Upper lobe of left lung (tissue), 6 donors: Measurements from ENCODE around the gene KDM2A. TPM values are rescaled to one million over a fixed set of nuclear protein-coding genes. Genes with fewer than 3 reads are reported as not detected.
A peak's percentile ranks its signal among the peaks of the same experiment; 100 is the strongest.

ENCODE experiments used
- ATAC-seq, 2 donors: fragments of 200-7000 bp; cut with Tn5 transposase; one replicate each; pipeline ENCODE4 v1.9.1; 2022; ENCODE audit warnings: mild to moderate bottlenecking in 2 of 2, moderate library complexity in 2 of 2; ENCODE audit not compliant: low FRiP score in 2 of 2
- DNase-seq, 2 donors: peaks; one replicate each; pipeline ENCODE4 v3.0.0-alpha.2; 2019 to 2020
- H3K27ac ChIP-seq, 4 donors: fragments of 200-600 bp; sonication (generic); one replicate each; pipeline ENCODE4 v1.5.1; 2016 to 2019
- H3K27me3 ChIP-seq, 4 donors: fragments of 200-600 bp; sonication (generic); one replicate each; pipeline ENCODE4 v1.5.1; 2017 to 2019
- H3K36me3 ChIP-seq, 4 donors: fragments of 200-600 bp; sonication (generic); one replicate each; pipeline ENCODE4 v1.5.1; 2016 to 2019
- H3K4me1 ChIP-seq, 4 donors: fragments of 200-600 bp; sonication (generic); one replicate each; pipeline ENCODE4 v1.5.1; 2018 to 2019
- H3K4me3 ChIP-seq, 4 donors: fragments of 200-600 bp; sonication (generic); one replicate each; pipeline ENCODE4 v1.5.1; 2017 to 2019; ENCODE audit warnings: mild to moderate bottlenecking in 2 of 4, moderate library complexity in 1 of 4
- H3K9me3 ChIP-seq, 4 donors: fragments of 200-600 bp; sonication (generic); one replicate each; pipeline ENCODE4 v1.5.1; 2018 to 2019
- EP300 ChIP-seq, 4 donors: sonication (generic); formaldehyde crosslinking; IDR thresholded peaks; one replicate each; pipeline ENCODE4 v1.5.1; 2017; ENCODE audit warnings: antibody characterized with exemption in 4 of 4, control low read depth in 2 of 4
- POLR2A ChIP-seq, 4 donors: fragments of 450-650 bp; IDR thresholded peaks; one replicate each; pipeline ENCODE4 v1.5.1; 2016 to 2017; ENCODE audit warnings: antibody characterized with exemption in 4 of 4, mild to moderate bottlenecking in 2 of 4
- POLR2AphosphoS5 ChIP-seq, 2 donors: sonication (generic); formaldehyde crosslinking; IDR thresholded peaks; one replicate each; pipeline ENCODE4 v1.5.1; 2017; ENCODE audit warnings: antibody characterized with exemption in 2 of 2
- WGBS, 2 donors: methylation state at CpG; one replicate each; pipeline ENCODE4 v1.1.5; 2017 to 2018; 5-methylcytosine and 5-hydroxymethylcytosine counted together
- total RNA-seq, 6 donors: library from RNA; depleted of rRNA in 4 of 6; stranded (reverse); fragments of >200 nt in 4 of 6; gene quantifications; one replicate each; pipeline versions ENCODE4 v1.1.0 to v1.2.1, GENCODE V29; 2016 to 2021
- TF ChIP-seq, protein P1 (sequence below), 6 experiments: fragments of 450-650 bp in 4 of 6; fragments of 200-600 bp in 2 of 6; sonication (generic) in 2 of 6; IDR thresholded peaks; one replicate each; pipeline ENCODE4 v1.5.1; 2016 to 2019; ENCODE audit warnings: antibody characterized with exemption in 6 of 6
- donor health status: DM: no; HTN: no; CAD: no; lungs with moderate emphysema.
- donor health status: DM: no; HTN: yes; CAD: no; lungs with severe emphysema.

KDM2A gene
- total RNA-seq, 6 donors from 2014 or later = 63.1 to 229 (median 74.0) TPM

DNA sequence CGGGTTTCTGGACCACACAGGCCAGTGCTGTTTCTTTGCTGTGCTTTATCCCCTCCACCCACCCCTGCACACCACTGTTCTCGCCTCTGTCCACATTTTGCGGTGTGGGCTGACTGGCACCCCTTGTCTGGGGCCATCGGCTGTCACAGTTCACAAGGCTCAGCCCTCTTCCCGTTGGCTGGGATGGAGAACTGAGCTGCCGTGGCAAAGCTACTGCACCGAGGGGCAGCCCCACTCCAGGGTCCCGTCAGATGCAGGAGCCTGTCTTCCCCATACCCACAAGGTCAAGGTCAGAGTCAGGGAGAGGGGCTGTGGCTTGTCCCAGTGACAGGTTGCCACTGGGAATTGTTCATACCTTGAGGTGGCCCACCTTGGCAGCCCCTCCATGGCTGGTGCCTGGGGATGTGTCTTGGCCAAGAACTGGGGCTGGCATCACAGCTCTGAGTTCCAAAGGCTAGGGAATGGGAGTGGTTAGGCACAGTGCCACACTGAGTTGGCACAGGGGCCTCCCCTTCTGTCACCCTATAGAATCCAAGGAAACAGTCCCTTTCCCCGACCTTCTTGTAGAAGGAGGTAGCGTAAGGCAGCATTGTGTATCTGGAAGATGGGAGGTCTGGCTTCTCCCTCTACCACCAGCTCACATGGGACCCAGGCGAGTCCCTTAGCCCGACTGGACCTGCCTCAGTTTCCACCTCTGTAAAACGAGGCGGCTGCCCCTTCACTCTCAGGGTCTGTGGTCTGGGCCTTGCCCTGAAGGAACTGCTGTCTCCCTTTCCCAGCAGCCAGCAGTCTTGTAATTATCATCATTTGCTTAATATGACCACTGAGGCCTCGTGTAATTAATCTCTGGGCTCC lies 150.6 kb downstream of the KDM2A start:
- WGBS, 2 donors = 32 to 37% methylated on average over 9 to 15 of the region's 15 CpGs
- no peaks in the 10 kb centered on the region for H3K27me3 ChIP-seq
- TF ChIP-seq, protein P1, sequence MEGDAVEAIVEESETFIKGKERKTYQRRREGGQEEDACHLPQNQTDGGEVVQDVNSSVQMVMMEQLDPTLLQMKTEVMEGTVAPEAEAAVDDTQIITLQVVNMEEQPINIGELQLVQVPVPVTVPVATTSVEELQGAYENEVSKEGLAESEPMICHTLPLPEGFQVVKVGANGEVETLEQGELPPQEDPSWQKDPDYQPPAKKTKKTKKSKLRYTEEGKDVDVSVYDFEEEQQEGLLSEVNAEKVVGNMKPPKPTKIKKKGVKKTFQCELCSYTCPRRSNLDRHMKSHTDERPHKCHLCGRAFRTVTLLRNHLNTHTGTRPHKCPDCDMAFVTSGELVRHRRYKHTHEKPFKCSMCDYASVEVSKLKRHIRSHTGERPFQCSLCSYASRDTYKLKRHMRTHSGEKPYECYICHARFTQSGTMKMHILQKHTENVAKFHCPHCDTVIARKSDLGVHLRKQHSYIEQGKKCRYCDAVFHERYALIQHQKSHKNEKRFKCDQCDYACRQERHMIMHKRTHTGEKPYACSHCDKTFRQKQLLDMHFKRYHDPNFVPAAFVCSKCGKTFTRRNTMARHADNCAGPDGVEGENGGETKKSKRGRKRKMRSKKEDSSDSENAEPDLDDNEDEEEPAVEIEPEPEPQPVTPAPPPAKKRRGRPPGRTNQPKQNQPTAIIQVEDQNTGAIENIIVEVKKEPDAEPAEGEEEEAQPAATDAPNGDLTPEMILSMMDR (IDR thresholded peaks at IDR 0.05) = no peak
- TF ChIP-seq POLR2AphosphoS5 (IDR thresholded peaks at IDR 0.05) (no peak), POLR2A (IDR thresholded peaks at IDR 0.05) (no peak), EP300 (IDR thresholded peaks at IDR 0.05) (no peak)
- H3K4me3 ChIP-seq = peak overlapping the region; percentile 8 to 99 (median 54)
- DNase-seq (no peak), ATAC-seq (no peak)
- no peaks in the 10 kb centered on the region for H3K9me3 ChIP-seq
- peaks cover 77 to 81% (median 79%) of the 10 kb centered on the region in 4 donors for H3K4me1 ChIP-seq
- peaks cover 0 to 10% (median 3%) of the 10 kb centered on the region in 4 donors for H3K36me3 ChIP-seq
- peak overlapping the region; percentile 80 to 99 (median 94) for H3K27ac ChIP-seq

DNA sequence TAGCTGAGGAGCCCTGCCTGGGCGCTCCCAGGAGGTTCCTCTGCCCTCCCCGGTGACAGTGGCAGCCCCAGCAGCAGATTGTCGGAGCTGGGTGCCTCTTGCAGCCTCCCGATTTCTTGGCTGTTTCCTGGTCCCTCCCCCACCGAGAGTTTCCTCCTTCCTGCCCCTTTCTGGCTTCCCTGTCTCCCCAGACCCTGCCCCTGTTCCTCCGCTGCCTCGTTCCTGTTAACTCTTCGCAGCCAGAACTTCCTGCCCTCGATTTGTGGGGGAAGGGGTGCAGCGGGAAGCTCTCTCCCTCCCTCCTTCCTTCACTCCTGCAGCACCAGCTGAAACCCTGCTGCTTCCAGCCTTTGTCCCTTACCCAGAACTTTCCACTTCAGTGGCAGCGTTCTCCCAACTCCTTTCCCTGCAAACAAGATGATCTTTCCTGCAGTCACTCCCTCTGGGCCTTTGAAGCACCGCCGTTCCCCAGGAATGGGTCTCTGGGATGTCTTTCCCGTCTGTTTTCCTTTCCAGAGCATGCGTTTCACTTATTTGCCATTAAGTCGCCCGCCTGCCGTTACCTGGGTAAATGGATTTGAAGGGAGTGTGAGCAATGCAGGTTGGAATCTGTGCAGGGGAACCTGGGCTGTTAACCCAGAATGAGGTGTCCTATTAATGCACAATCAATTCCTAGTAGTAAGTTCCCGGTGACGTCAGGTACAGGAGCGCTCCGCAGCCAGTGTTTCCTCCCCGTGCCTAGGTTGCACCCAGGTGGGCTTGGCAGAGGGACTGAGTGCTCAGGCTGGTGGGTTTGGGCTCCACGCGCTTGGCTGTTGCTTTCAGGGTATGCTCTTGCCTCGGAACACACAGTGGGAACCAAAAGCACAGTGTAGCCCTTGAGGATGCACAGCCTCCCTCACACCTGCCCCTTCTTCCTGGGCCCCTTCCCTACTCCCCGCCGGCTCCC lies 151.5 kb downstream of the KDM2A start:
- peak in 1 of 2 donors; percentile 73 for DNase-seq
- Histone ChIP-seq H3K4me3 (peak overlapping the region; percentile 8 to 99 (median 54)), H3K27ac (peak overlapping the region; percentile 80 to 99 (median 94)), H3K36me3 (peaks cover 0 to 16% (median 3%) of the 10 kb centered on the region in 4 donors), H3K27me3 (no peaks in the 10 kb centered on the region), H3K9me3 (no peaks in the 10 kb centered on the region), H3K4me1 (peaks cover 86 to 90% (median 88%) of the 10 kb centered on the region in 4 donors)
- TF ChIP-seq POLR2AphosphoS5 (IDR thresholded peaks at IDR 0.05) (peak; percentile 14 to 43), POLR2A (IDR thresholded peaks at IDR 0.05) (no peak)
- WGBS, 2 donors = 20 to 28% methylated on average over 27 to 28 of the region's 28 CpGs
- ATAC-seq = peak in 1 of 2 donors; percentile 14

DNA sequence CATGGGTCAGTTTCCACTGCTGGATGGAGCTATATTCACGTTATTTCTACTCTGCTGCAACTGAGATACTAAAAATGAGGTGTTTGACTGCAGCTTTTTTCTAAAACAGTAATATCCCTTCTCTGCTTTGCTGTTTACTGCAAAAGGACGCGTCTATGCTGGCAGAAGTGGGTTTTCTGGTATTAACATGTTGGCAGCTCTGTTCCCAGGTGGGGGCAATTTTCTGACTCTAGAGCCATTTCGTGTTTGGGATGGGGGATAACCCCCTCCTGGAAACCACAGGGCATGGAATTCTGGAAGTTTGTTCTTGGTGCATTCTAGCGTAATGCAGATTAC lies 152.1 kb downstream of the KDM2A start:
- H3K27ac ChIP-seq = peak overlapping the region; percentile 80 to 99 (median 94)
- TF ChIP-seq POLR2A (IDR thresholded peaks at IDR 0.05) (no peak), EP300 (IDR thresholded peaks at IDR 0.05) (no peak)
- TF ChIP-seq, protein P1 (IDR thresholded peaks at IDR 0.05) = no peak
- peaks cover 88 to 90% (median 89%) of the 10 kb centered on the region in 4 donors for H3K4me1 ChIP-seq
- peak overlapping the region in 2 of 4 donors; percentile 99 for H3K4me3 ChIP-seq
- DNase-seq = no peak
- H3K36me3 ChIP-seq = peaks cover 0 to 16% (median 3%) of the 10 kb centered on the region in 4 donors
- ATAC-seq = no peak
- 47 to 63% methylated on average over 5 of the region's 5 CpGs for WGBS, 2 donors
- H3K27me3 ChIP-seq = no peaks in the 10 kb centered on the region
- H3K9me3 ChIP-seq = no peaks in the 10 kb centered on the region

DNA sequence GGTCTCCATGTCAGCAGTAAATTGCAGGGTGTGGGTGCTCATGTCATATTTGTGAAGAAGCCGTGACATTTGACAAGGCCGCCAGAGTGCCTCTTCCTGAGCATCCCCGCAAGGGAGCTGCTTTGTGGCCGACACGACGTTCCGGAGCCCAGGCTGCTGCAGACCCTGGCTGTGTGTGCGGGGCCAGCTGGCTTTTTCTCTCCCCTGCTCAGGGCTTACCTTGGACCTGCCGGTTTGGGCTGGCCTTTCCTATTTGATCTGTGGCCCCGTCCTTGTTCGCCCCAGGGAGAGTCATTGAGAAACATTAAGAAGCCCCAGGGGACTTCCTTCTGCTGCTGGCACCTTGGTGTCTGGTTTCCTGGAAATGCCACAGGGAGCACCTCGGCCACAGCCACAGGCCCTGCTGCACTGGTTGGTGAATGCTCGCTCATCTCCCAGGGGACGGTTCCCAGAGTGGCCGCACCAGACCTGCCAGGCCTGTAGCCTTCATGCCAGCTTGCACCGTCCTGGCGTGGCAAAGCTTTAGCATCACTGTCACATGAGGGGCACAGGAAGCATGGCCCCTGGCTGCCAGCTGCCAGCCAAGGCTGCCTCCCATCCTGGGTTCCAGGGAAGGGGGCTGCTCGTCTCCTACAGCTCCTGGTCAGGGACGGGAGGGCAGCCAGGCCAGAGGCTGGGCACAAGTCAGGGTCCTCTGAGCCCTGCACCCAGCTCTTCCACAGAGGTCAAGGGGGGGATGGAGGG lies 152.7 kb downstream of the KDM2A start:
- WGBS, 2 donors = 24 to 40% methylated on average over 2 to 19 of the region's 19 CpGs
- Histone ChIP-seq H3K27me3 (no peaks in the 10 kb centered on the region), H3K4me3 (peak overlapping the region in 2 of 4 donors; percentile 16 to 99), H3K36me3 (peaks cover 0 to 16% (median 3%) of the 10 kb centered on the region in 4 donors), H3K9me3 (no peaks in the 10 kb centered on the region), H3K4me1 (peaks cover 93 to 96% (median 95%) of the 10 kb centered on the region in 4 donors), H3K27ac (peak overlapping the region; percentile 80 to 99 (median 94))
- DNase-seq = peak; percentile 53 to 66
- ATAC-seq = no peak
- TF ChIP-seq EP300 (IDR thresholded peaks at IDR 0.05) (no peak), POLR2A (IDR thresholded peaks at IDR 0.05) (no peak), POLR2AphosphoS5 (IDR thresholded peaks at IDR 0.05) (no peak)
